ENCODE results near the gene PRIM2.
"Not testable (repeated sequence)": the region's sequence is repeated elsewhere in the genome, so short reads cannot be mapped to it uniquely, and the experiment has no call there.

DNA sequence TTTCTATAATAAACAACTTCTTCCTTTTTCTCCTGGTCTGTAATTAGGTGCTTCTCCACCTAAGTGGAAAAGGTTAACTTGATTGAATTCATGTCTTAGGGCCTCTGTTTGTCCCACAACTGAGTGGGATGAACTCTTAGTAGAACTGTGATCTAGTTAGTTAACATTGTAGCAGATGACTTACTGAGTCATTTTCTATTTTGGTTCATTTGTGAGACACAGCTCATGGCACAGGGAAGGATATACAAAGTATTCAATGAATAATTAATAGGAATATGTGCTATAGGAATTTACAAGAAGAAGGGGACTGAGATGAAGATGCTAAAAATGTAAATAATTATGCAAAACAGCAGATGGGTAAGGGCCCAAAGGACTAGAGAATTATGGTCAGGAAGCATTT, 124.7 kb downstream of the PRIM2 start:
- TF ChIP-seq YY1 (IDR thresholded peaks at IDR 0.05; ENCODE audit: insufficient read depth, insufficient read length); ZNF274 (IDR thresholded peaks at IDR 0.05; ENCODE audit: low read depth, low read length); SUZ12 (IDR thresholded peaks at IDR 0.05; ENCODE audit: extremely low read depth, insufficient read depth, insufficient read length): not testable (repeated sequence)

All from NT2/D1 (cell line).